ENCODE data around the gene TAF4.
"Not testable (repeated sequence)": the region's sequence is repeated elsewhere in the genome, so short reads cannot be mapped to it uniquely, and the experiment has no call there.

Gene TAF4

GRCh38 chr20:61975407-61976129 lies 90.1 kb downstream of the TAF4 start:
- no peak for DNase-seq

GRCh38 chr20:61974357-61974665 lies 91.4 kb downstream of the TAF4 start:
- DNase-seq: no peak

GRCh38 chr20:61973515-61974356 lies 91.9 kb downstream of the TAF4 start:
- DNase-seq: no peak

GRCh38 chr20:61972636-61973508 lies 92.8 kb downstream of the TAF4 start:
- DNase-seq: no peak

- DNase-seq: not testable (repeated sequence)
These were observed 94.1 kb downstream of the TAF4 start for GRCh38 chr20:61971595-61971994.

GRCh38 chr20:61970357-61970756 lies 95.3 kb downstream of the TAF4 start:
- DNase-seq: no peak

GRCh38 chr20:61969806-61970205 lies 95.9 kb downstream of the TAF4 start:
- no peak for DNase-seq

- no peak for DNase-seq
These were observed 96.7 kb downstream of the TAF4 start for GRCh38 chr20:61968932-61969331.

GRCh38 chr20:61968036-61968810 lies 97.5 kb downstream of the TAF4 start:
- DNase-seq: no peak

GRCh38 chr20:61967300-61967699 lies 98.4 kb downstream of the TAF4 start:
- DNase-seq: no peak

GRCh38 chr20:61966492-61967244 lies 99.0 kb downstream of the TAF4 start:
- DNase-seq: no peak

GRCh38 chr20:61965606-61966491 lies 99.8 kb downstream of the TAF4 start:
- DNase-seq: no peak

- DNase-seq: no peak
These were observed 100.7 kb downstream of the TAF4 start for GRCh38 chr20:61964675-61965605.

GRCh38 chr20:61963885-61964674 lies 101.6 kb downstream of the TAF4 start:
- no peak for DNase-seq

- DNase-seq: no peak
These were observed 102.5 kb downstream of the TAF4 start for GRCh38 chr20:61963149-61963548.

- no peak for DNase-seq
These were observed 104.8 kb downstream of the TAF4 start for GRCh38 chr20:61960836-61961235.

- no peak for DNase-seq
These were observed 106.6 kb downstream of the TAF4 start for GRCh38 chr20:61958773-61959700.

Measured in activated effector memory CD4-positive, alpha-beta T cell treated with Interleukin-2 at 50 U/mL for 16 hours (primary cell).